GM10847 (cell line): ENCODE measurements around the gene PRKCQ.

Experiments used
- POLR2A ChIP-seq: IDR thresholded peaks from 2 replicates; pipeline ENCODE4 v1.6.1; 2011; ENCODE audit not compliant: insufficient read length; ENCODE audit errors: extremely low read depth

Gene PRKCQ

GRCh38 chr10:6384847-6385246, 195.2 kb downstream of the PRKCQ start:
- TF ChIP-seq POLR2A, result no peak

GRCh38 chr10:6384031-6384430, 196.0 kb downstream of the PRKCQ start:
- no peak for TF ChIP-seq POLR2A

- no peak for TF ChIP-seq POLR2A
Observed at GRCh38 chr10:6383096-6383812, 196.8 kb downstream of the PRKCQ start.

- TF ChIP-seq POLR2A, result no peak
Observed at GRCh38 chr10:6382081-6382480, 198.0 kb downstream of the PRKCQ start.

GRCh38 chr10:6379015-6379776, 200.9 kb downstream of the PRKCQ start:
- TF ChIP-seq POLR2A, result no peak
